DND-41 (cell line): ENCODE measurements around the gene SFMBT2.

Source experiments
- CTCF ChIP-seq: IDR thresholded peaks from 2 replicates; pipeline ENCODE4 v1.5.1; 2012; ENCODE audit warnings: borderline replicate concordance, low read length, moderate library complexity, mild to moderate bottlenecking; ENCODE audit not compliant: poor library complexity, severe bottlenecking; ENCODE audit errors: extremely low read depth
- EZH2 ChIP-seq: IDR thresholded peaks from 3 replicates; pipeline ENCODE4 v1.6.1; 2012; ENCODE audit warnings: borderline replicate concordance, low read depth, mild to moderate bottlenecking, moderate library complexity, low read length, inconsistent platforms; ENCODE audit not compliant: severe bottlenecking

DNA sequence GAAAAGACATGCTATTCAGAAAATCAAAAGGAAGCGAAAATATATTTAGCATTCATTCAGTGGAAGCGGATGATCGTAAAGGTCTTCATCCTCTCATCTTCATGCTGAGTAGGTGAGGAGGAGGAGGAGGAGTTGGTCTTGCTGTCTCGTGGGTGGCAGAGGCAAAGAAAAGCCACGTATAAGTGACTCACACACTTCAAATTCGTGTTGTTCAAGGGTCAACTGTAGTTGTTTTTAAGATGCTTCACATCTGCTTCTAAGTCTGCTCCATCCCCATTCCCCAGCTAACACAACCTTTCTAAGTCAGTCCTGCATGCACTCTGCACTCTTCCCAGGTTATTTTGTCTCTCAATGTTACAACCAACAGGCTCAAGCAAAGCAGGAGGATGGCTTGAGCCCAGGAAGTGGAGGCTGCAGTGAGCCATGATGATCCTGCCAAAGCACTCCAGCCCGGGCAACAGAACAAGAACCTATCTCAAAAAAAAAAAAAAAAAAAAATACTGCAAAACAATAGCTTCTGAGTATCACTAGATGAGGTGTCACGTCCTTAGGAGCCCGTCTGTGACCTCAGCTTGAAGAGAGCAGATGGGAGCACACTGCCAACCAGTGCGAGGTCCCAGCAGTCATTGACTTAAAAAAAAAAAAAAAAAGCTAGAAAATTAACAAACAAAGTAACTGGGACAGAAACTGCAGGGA is 70.5 kb downstream of the SFMBT2 start:
- TF ChIP-seq EZH2 (no peak), CTCF (no peak)
